Suprapubic skin (tissue), 4 donors: ENCODE data around the gene HAUS8.

ENCODE experiments used
- EP300 ChIP-seq: sonication (generic); formaldehyde crosslinking; IDR thresholded peaks from one replicate; pipeline ENCODE4 v1.6.1; 2017; ENCODE audit warnings: antibody characterized with exemption
- POLR2A ChIP-seq, 2 donors: fragments of 450-650 bp; IDR thresholded peaks; one replicate each; pipeline ENCODE4 v1.6.1; 2017; ENCODE audit warnings: antibody characterized with exemption in 2 of 2, mild to moderate bottlenecking in 2 of 2, moderate library complexity in 2 of 2
- POLR2AphosphoS5 ChIP-seq, 3 donors: sonication (generic); formaldehyde crosslinking; IDR thresholded peaks; one replicate each; pipeline ENCODE4 v1.6.1; 2017; ENCODE audit warnings: antibody characterized with exemption in 3 of 3
- TF ChIP-seq, protein P1 (sequence below), 2 donors: fragments of 200-600 bp in 1 of 2; fragments of 450-650 bp in 1 of 2; sonication (generic) in 1 of 2; IDR thresholded peaks; one replicate each; pipeline ENCODE4 v1.5.1; 2016 to 2019; ENCODE audit warnings: antibody characterized with exemption in 2 of 2, mild to moderate bottlenecking in 1 of 2, moderate library complexity in 1 of 2

DNA sequence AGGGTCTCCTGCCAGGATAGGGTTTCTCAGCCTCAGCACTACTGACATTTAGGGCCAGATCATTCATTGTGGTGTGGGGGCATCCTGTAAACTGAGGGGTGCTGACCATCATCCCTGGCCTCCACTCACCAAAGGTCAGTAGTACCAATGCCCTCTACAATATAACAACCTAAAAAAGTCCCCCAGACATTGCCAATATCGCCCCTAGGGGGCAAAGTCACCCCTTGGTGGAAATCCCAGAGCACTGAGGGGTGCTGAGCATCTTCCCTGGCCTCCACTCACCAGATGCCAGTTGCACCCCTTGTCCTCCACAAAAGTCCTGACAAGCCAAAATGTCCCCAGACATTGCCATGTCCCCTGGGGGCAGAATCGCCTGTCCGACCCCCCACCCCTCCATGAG is 70.3 kb downstream of the HAUS8 start:
- TF ChIP-seq, protein P1, sequence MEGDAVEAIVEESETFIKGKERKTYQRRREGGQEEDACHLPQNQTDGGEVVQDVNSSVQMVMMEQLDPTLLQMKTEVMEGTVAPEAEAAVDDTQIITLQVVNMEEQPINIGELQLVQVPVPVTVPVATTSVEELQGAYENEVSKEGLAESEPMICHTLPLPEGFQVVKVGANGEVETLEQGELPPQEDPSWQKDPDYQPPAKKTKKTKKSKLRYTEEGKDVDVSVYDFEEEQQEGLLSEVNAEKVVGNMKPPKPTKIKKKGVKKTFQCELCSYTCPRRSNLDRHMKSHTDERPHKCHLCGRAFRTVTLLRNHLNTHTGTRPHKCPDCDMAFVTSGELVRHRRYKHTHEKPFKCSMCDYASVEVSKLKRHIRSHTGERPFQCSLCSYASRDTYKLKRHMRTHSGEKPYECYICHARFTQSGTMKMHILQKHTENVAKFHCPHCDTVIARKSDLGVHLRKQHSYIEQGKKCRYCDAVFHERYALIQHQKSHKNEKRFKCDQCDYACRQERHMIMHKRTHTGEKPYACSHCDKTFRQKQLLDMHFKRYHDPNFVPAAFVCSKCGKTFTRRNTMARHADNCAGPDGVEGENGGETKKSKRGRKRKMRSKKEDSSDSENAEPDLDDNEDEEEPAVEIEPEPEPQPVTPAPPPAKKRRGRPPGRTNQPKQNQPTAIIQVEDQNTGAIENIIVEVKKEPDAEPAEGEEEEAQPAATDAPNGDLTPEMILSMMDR (IDR thresholded peaks at IDR 0.05) = no peak
- TF ChIP-seq POLR2AphosphoS5 (IDR thresholded peaks at IDR 0.05) (no peak), POLR2A (IDR thresholded peaks at IDR 0.05) (no peak), EP300 (no peak)
